Activated CD8-positive, alpha-beta memory T cell treated with anti-CD3 and anti-CD28 coated beads, Interleukin-2, amount 50 U/mL, for 1 hour (primary cell): Measurements from ENCODE around the gene KLRF2.

Experiments
- DNase-seq: peaks from one replicate; pipeline ENCODE4 v3.0.0-alpha.2; 2020; ENCODE audit errors: extremely low read depth

KLRF2 gene

GRCh38 chr12:9888665-9889273 is 7.5 kb downstream of the KLRF2 start:
- no peak for DNase-seq

GRCh38 chr12:9895215-9895971 is 14.1 kb downstream of the KLRF2 start:
- DNase-seq = no peak

GRCh38 chr12:9897535-9897934 is 16.2 kb downstream of the KLRF2 start:
- DNase-seq = no peak

DNA sequence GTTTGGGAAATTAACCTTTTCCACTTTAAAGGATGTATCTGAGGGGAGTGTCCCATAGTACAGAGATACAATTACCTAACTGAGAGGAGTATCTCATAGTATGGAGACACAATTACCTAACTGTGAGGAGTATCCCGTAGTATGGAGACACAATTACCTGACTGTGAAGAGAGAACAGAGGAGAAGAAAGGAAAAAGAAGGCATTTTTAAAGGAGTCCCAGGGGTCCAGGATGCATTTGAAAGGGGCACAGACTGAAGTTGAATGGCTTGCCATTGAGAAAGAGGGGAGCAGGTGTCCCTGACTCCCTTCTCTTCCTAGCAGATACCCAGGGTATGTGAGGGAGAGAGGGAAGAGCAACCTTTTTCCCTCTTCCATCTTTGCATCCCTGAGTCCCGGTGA is 17.9 kb downstream of the KLRF2 start:
- DNase-seq = no peak

GRCh38 chr12:9900930-9901329 is 19.6 kb downstream of the KLRF2 start:
- DNase-seq = no peak

DNA sequence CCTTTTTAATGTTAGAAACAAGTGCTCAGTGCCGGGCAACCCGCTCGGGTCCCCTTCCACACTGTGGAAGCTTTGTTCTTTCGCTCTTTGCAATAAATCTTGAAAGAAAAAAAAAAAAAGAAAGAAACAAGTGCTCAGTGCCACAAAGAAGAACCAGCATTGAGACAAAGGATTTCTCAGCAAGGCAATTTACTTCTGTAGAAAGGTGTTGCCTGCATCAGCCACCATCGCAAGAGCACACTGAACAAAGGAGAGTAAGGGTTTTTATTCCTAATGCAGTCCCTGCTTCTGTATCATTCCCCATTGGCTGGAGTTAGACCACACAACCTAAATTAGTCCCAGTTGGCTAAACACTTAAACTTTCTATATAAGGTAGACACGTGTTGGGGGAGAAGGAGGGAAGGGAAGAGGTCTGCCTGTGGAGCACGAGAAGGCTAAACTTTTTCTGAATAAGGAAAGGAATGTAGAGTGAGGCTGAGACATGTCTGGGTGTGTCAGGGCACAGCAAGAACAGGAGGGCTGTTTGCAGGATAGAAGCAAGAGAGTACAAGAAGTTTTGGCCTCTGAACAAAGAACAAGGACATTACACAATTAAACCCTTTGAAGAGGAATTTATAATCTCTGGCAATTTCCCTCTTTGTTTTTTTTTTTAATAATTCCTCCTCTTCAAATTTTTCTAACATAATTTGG is 21.4 kb downstream of the KLRF2 start:
- DNase-seq = no peak

DNA sequence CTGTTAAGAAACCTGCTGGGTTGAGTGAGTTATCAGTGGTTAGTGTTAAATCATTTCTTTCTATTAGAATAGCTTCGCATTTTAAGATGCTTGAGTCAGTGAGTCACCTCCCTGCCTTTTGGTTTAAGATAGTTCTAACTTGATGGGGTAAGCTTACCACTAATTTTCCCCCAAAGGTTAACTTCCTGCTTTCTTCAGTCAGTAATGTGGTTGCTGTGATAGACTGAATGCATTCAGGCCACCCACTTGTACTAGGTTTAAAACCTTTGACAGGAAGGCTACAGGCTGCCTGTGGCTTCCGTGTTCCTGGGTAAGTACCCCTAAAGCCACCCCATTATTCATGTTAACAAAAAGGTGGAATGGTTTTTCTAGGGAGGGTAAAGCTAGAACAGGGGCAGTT is 25.6 kb downstream of the KLRF2 start:
- peak; percentile 30 for DNase-seq

DNA sequence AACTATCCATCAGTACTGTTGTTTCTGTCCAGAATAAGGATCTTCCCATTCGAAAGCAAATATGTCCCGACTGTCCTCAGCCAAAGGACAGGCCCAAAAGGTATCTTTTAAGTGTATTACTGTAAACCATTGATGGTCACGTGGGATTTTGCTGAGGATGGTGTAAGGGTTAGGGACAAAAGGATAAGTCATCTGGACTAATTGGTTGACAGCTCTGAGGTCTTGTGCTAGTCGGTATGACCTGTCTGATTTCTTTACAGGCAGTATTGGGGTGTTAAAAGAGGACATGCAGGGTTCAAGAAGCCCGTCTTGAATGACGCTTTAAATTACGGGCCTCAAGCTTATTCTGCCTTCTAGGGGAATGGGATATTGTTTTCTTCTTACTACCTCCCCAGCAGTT is 26.5 kb downstream of the KLRF2 start:
- DNase-seq = no peak

DNA sequence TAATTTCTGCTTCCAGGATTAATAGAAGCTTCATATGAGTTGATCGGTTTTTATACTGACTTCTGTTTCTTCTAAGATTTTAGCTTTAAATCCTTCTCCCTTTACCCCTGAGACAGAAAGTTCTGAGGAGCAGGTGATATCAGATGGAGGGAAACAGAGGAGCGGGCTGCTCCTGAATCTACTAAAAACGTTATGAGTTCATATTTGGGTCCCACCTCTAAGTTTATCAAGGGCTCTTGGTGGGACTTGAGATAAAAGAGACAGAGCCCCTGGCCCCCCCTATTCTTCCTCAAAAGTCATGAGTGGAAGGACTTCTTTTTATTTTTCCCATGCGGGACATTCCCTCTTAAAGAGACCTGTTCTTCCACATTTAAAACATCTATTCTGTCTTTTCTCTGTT is 27.1 kb downstream of the KLRF2 start:
- no peak for DNase-seq

- no peak for DNase-seq
Measured at GRCh38 chr12:9909724-9910123, 28.4 kb downstream of the KLRF2 start.

DNA sequence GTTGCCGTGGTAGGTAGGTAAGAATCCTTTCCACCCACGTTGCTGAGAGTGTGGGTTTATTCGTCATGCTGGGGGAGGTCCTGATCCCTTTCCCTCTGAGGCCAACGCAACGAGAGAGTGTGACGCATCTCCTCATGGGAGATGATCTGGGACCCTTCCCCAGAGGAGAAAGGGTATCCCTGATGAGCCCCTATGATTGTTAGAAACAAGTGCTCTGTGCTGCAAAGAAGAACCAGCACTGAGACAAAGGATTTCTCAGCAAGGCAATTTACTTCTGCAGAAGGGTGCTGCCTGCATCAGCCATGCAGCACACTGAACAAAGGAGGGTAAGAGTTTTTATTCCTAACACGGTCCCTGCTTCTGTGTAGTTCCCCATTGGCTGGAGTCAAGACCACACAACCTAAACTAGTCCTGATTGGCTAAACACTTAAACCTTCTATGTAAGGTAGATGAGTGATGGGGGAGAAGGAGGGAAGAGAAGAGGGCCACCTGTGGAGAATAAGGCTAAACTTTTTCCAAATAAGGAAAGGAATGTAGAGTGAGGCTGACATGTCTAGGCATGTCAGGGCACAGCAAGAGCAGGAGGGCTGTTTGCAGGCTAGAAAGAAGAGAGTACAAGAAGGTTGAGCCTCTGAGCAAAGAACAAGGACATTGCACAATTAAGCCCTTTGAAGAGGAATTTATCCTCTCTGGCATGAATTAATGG is 29.6 kb downstream of the KLRF2 start:
- no peak for DNase-seq

GRCh38 chr12:9911708-9912107 is 30.4 kb downstream of the KLRF2 start:
- DNase-seq = no peak

DNA sequence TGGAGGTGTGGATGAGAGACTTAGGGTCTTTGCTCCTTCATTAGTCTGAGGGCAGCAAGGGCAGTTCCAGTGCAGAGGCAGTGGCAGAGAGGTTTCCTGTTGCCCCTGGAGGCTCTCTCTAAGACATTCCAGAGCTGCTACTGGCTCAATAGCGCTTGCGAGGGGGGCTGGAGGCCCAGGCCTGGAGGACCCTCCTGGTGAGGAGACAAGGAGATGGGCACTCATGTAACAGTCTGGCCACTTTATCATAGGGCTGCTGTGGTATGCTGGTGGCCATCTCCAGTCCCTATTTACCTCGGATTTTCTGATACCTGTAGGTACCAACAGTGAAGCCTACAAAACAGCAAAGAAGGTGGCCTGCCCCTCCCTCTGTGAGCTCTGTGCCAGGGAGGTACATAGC is 38.2 kb downstream of the KLRF2 start:
- no peak for DNase-seq

- DNase-seq = no peak
Measured at GRCh38 chr12:9920451-9920850, 39.2 kb downstream of the KLRF2 start.

DNA sequence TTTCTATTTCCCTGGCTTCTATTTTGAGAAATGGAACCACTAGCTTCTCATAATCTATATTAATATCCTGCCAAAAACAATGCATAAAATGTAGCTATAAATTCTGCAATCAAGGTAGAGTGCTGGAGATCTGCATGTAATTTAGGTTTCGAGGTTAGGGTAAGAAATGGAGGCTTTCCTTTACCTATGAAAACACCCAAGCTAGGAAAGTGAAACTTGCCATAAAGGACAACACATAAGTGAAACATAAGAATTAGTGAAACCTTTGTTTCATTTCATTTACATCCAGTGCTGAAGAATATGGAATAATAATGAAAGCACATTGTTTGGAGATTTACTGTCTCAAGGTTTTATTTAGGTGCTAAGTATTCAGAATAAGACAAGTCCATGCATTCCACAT is 41.1 kb downstream of the KLRF2 start:
- DNase-seq = no peak

- no peak for DNase-seq
Measured at GRCh38 chr12:9925705-9926393, 44.6 kb downstream of the KLRF2 start.

GRCh38 chr12:9926876-9927275 is 45.6 kb downstream of the KLRF2 start:
- no peak for DNase-seq

GRCh38 chr12:9928607-9929006 is 47.3 kb downstream of the KLRF2 start:
- DNase-seq = no peak

GRCh38 chr12:9931245-9931644 is 50.0 kb downstream of the KLRF2 start:
- no peak for DNase-seq

GRCh38 chr12:9932270-9932669 is 51.0 kb downstream of the KLRF2 start, which contains the start of gene CLEC2A:
TSS of gene CLEC2A (minus strand) at chr12:9932370. CDS start at chr12:9932329, 41 bp downstream.
- no peak for DNase-seq

DNA sequence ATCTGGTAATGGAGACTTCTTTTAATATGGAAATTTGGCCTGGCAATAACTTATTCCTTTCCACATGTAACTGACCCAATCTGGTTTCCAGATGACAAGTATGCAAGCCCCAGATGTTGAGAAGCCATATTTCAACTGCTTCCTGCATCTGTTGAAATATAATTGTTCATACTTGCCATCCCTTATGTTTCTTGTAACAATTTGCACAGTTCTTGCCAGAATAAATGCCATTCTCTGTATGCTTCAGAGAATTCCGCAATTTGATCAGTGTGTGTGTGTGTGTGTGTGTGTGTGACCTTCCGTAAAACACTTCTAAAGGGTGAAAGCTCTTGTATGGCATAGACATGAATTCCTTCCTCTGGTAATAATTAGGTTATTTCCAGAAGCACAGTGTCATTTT is 52.7 kb downstream of the KLRF2 start:
- DNase-seq = no peak

- no peak for DNase-seq
Measured at GRCh38 chr12:9935026-9935425, 53.7 kb downstream of the KLRF2 start.
